Epithelial cell of esophagus (primary cell): ENCODE data around the gene UAP1.

ENCODE experiments used
- DNase-seq: peaks from one replicate; pipeline ENCODE4 v3.0.0; 2010; ENCODE audit warnings: low read depth
- H3K4me3 ChIP-seq: 2 replicates; pipeline ENCODE4 v1.5.1; 2011; ENCODE audit warnings: mild to moderate bottlenecking, low read length, control low read depth
- CTCF ChIP-seq: IDR thresholded peaks from 2 replicates; pipeline ENCODE4 v1.5.1; 2011; ENCODE audit warnings: low read depth, mild to moderate bottlenecking, low read length, control low read depth, inconsistent platforms; ENCODE audit not compliant: insufficient read depth; ENCODE audit errors: missing control alignments

The UAP1 gene

GRCh38 chr1:162649583-162649982, 88.1 kb downstream of the UAP1 start:
- DNase-seq = no peak
- no peak for TF ChIP-seq CTCF
- no peak overlapping the region for H3K4me3 ChIP-seq
